Peyer's patch (tissue), 4 donors: Measurements from ENCODE around the gene ACTC1.

Experiments used
- CTCF ChIP-seq, 6 experiments: fragments of 450-650 bp in 4 of 6; fragments of 200-600 bp in 2 of 6; sonication (generic) in 1 of 6; IDR thresholded peaks; one replicate each; pipeline ENCODE4 v1.5.1; 2017 to 2019; ENCODE audit warnings: antibody characterized with exemption in 6 of 6, mild to moderate bottlenecking in 3 of 6, moderate library complexity in 1 of 6
- POLR2A ChIP-seq, 2 donors: fragments of 450-650 bp; IDR thresholded peaks; one replicate each; pipeline ENCODE4 v1.5.1; 2017; ENCODE audit warnings: antibody characterized with exemption in 2 of 2, mild to moderate bottlenecking in 2 of 2, moderate library complexity in 2 of 2

GRCh38 chr15:34786206-34786605 is 9.1 kb downstream of the ACTC1 start:
- TF ChIP-seq CTCF (IDR thresholded peaks at IDR 0.05) = no peak
- no peak for TF ChIP-seq POLR2A (IDR thresholded peaks at IDR 0.05)
